ENCODE results near the gene TM4SF5. TPM values are rescaled to one million over a fixed set of nuclear protein-coding genes. Genes with fewer than 3 reads are reported as not detected.

The TM4SF5 gene
- polyA plus RNA-seq, 5 donors: not detected

DNA sequence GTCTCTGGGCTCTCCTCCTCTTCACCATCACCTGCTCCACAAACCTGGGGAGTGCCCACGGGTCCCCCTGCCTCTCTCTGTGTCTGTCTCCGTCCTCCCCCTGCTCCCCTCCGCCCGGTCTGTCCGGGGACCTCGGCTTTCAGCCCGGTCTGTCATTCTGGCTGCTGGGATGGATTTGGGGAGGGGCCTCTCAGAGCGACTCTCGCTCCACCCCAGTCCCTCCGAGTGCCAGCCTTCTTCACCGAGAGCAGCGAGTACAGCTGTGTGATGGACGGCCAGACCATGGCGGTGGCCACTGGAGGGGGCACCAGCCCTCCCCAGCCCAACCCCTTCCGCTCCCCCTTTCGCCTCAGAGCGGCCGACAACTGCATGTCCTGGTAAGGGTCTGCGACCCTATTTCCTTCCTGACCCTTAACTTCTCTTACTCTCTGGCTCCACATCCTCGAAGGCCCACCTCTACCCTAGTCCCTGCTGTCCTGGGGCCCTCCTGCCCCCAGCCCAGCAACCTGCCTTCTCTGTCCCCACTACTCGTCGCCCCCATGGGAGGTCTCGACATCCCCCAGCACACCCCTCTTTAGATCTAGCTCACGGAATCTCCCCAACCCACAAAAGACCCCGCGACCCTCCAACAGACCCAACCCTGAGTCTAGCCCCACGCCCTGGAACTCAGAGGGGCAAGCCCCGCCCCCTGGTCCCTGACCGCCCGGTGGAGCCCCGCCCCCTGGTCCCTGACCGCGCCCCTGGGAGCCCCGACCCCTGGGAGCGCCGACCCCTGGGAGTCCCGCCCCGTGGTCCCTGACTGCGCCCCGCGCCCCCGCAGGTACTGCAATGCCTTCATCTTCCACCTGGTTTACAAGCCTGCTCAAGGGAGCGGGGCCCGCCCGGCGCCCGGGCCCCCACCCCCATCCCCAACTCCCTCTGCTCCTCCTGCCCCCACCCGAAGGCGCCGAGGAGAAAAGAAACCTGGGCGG lies 26.4 kb upstream of the TM4SF5 start:
- no peak for DNase-seq

GRCh38 chr17:4747847-4748246 lies 23.8 kb upstream of the TM4SF5 start:
- DNase-seq: no peak

- DNase-seq: no peak
These were observed 23.0 kb upstream of the TM4SF5 start for GRCh38 chr17:4748686-4749085.

DNA sequence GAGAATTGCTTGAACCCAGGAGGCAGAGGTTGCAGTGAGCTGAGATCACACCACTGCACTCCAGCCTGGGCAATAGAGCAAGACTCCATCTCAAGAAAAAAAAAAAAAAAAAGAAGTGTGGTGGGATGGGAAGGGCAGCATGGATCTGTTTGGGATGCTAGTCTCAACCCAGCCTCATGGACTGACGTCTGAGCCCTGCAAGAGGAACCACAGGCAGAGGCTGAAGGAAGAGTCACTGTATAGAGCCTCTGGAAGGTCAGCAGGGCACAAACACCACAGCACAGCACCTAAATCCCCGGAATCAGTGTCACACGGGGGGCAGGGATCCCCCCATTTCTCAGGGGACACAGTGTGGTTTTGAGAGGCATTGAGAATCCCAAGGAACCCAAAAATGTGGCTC lies 21.1 kb upstream of the TM4SF5 start:
- no peak for DNase-seq

GRCh38 chr17:4751932-4752331 lies 19.8 kb upstream of the TM4SF5 start:
- DNase-seq: no peak

DNA sequence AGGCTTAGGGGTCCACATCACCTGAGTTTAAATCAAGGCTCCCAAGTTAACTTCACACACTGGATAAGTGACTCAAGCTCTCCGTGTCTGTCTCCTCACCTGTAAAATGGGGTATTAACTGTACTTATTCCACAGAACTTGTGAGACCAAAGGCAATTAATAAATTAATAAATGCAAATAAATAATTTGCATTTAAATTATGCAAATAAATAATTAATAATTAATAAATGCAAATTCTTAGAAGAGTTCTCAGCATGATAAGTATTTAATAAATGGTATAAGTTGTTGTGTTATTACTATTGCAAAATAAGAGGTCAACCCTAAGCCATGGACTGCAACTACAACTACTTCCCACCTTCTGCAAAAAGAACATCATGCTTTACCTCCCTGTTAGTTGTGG lies 18.3 kb upstream of the TM4SF5 start:
- DNase-seq: no peak

DNA sequence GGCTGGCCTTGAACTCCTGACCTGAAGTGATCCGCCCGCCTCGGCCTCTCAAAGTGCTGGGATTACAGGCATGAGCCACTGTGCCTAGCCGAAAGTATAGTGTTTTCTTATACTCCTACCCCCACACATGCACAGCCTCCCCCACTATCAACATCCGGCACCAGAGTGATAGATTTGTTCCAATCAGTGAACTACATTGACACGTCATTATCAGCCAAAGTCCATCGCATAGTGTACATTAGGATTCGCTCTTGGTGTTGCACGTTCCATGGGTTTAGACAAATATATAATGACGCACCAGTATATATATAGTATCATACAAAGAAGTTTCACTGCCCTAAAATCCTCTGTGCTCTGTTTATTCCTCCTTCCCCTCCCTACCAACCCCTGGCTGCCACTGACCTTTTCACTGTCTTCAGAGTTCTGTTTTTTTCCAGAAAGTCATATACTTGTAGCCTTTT lies 11.9 kb upstream of the TM4SF5 start:
- no peak for DNase-seq

GRCh38 chr17:4764595-4764994 lies 7.1 kb upstream of the TM4SF5 start:
- no peak for DNase-seq

DNA sequence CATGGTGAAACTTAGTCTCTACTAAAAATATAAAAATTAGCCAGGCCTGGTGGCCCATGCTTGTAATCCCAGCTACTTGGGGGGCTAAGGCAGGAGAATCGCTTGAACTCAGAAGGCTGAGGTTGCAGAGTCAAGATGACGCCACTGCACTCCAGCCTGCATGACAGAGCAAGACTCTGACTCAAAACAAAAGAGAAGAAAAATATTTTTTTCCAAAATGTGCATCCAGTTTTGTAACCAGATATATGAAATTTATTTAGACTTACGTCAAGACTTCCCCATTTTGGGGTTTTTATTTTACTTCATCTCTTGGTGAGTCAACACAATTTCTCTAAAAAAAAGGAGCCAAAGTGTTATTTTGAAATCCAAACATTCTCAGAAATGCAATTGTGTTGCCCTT lies 5.5 kb upstream of the TM4SF5 start:
- no peak for DNase-seq

- no peak for DNase-seq
These were observed 5.0 kb upstream of the TM4SF5 start for GRCh38 chr17:4766723-4767122.

GRCh38 chr17:4768298-4768697 lies 3.4 kb upstream of the TM4SF5 start:
- no peak for DNase-seq

- DNase-seq: no peak
These were observed 2.1 kb upstream of the TM4SF5 start for GRCh38 chr17:4769628-4770027.

- DNase-seq: no peak
These were observed 538 bp downstream of the TM4SF5 start for GRCh38 chr17:4772235-4772613.

GRCh38 chr17:4777969-4778760 lies 6.5 kb downstream of the TM4SF5 start:
- no peak for DNase-seq

- DNase-seq: no peak
These were observed 8.8 kb downstream of the TM4SF5 start for GRCh38 chr17:4780325-4780955.

DNA sequence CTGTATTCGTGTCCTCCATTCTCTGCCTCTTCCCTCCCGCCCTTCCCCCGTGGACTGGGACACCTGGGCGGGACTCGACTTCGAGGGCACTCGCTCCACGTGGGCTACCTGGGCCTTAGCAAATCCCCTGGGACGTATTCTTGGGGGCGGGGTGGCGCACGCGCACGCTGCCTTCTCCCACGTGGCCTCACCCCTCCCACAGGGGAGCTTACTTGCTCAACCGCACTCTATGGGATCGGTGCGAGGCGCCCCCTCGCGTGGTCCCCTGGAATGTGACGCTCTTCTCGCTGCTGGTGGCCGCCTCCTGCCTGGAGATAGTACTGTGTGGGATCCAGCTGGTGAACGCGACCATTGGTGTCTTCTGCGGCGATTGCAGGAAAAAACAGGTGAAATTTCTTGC lies 11.0 kb downstream of the TM4SF5 start:
- no peak for DNase-seq

DNA sequence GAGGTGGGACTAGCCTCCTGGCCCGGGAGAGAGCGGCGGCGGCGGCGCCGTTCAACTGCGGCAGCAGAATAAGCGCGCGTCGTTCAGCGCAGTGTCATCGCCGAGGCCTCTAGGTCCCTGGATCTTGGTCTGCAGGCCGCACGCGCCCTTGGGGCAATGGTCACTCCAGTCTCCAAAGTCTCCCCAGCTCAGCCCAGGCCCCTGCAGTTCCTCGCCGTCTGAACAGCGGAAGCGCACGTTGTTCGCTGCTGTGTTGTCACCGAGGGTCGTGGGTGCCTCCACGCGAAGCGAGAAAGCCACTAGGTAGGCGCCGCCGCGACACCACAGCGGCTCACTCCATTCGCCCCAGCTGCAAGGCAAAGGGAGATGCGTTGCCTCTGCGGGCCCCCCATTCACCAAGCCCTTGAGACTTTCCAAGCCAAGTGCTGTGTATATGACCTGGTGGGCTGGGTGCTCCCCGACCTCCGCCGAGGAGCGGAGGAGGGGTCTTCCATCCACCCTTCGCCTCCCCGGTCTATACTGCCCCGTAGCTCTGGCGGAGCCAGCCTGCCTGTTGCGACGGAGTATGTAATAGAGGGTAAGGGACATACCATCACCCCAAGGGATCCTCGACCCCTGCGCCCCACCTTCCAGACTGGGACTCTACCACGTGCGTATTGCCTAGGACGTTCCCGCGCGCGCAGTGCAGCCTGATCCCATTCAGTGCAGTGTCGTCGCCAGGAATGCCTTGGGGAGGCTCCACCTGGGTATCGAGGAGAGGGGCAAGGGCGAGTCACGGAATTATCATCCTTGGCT lies 13.8 kb downstream of the TM4SF5 start:
- no peak for DNase-seq

DNA sequence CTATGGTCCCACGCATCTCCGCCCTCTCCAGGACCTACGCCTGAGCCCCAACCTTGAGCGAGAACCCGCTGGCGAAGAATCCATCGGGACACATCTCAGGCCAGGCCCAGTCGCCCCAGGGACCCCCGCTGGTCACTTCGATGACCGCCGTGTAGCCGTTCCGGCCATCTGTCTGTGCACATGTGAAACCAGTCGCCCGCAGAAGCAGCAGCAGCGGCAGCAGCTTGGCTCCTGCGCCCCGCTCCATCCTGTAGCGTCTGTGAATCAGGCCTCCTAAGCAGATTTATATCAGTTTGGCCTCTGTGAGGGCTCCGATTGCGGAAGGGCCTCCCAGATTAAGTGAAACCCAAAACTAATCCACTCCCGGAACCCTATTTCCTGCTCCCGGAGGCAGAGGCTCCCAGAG lies 14.4 kb downstream of the TM4SF5 start, which contains the start of gene VMO1:
Gene VMO1 (minus strand): TSS at position 259 of the 406 bp plus-strand sequence. CDS start 12 bp downstream, at position 247.
- DNase-seq: no peak

- DNase-seq: no peak
These were observed 14.8 kb downstream of the TM4SF5 start for GRCh38 chr17:4786516-4786915.

DNA sequence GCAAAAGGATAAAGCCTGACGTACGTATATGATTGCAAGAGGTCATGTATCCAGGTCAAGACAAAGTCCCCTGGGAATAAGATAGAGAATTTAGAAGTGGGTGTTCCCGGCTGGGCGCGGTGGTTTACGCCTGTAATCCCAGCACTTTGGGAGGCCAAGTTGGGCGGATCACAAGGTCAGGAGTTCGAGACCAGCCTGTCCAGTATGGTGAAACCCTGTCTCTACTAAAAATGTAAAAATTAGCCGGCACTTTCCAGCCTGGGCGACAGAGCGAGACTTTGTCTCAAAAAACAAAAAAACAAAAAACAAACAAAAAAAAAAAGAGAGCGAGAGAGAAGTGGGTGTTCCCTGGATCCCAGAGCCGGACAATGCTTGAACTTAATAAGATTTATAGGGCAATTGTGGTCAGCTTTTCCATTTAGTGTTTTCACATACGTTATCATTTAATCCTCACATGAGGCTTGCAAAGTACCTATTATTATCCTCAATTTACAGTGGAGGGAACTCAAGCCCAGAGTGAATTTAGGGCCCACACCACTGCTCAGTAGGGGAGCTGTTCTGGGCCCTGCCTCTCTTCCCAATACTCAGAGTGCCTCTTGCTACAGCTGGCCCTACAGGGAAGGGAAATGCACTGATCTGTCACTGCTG lies 16.6 kb downstream of the TM4SF5 start:
- no peak for DNase-seq
